GM12874 (cell line): ENCODE measurements around the gene IWS1.

ENCODE experiments used
- CTCF ChIP-seq: IDR thresholded peaks from 2 replicates; pipeline ENCODE4 v1.5.1; 2011; ENCODE audit warnings: low read depth, mild to moderate bottlenecking, control low read depth, low read length, moderate library complexity; ENCODE audit not compliant: insufficient read depth

Gene IWS1

GRCh38 chr2:127453392-127454171, 72.7 kb downstream of the IWS1 start:
- TF ChIP-seq CTCF = peak; percentile 30

GRCh38 chr2:127453013-127453391, 73.3 kb downstream of the IWS1 start:
- no peak for TF ChIP-seq CTCF

GRCh38 chr2:127451981-127452380, 74.3 kb downstream of the IWS1 start:
- no peak for TF ChIP-seq CTCF

GRCh38 chr2:127449898-127450297, 76.4 kb downstream of the IWS1 start:
- TF ChIP-seq CTCF = no peak

GRCh38 chr2:127449414-127449813, 76.9 kb downstream of the IWS1 start:
- no peak for TF ChIP-seq CTCF

GRCh38 chr2:127448526-127448925, 77.8 kb downstream of the IWS1 start:
- no peak for TF ChIP-seq CTCF

GRCh38 chr2:127439343-127439742, 86.9 kb downstream of the IWS1 start:
- no peak for TF ChIP-seq CTCF
